Gastroesophageal sphincter (tissue), 4 donors: ENCODE data around the gene RAD51B. TPM values are rescaled to one million over a fixed set of nuclear protein-coding genes. Genes with fewer than 3 reads are reported as not detected.

Experiments used
- ATAC-seq: fragments of 150-250 bp; one replicate; pipeline ENCODE4 v1.9.1; 2016; ENCODE audit warnings: mild to moderate bottlenecking, moderate library complexity
- H3K27ac ChIP-seq, 4 donors: fragments of 200-600 bp; sonication (generic) in 3 of 4; 1 replicate in 3 of 4; 2 replicates in 1 of 4; pipeline ENCODE4 v1.5.1; 2016 to 2019
- H3K27me3 ChIP-seq: fragments of 200-600 bp; sonication (generic); one replicate; pipeline ENCODE4 v1.5.1; 2019
- H3K36me3 ChIP-seq, 2 donors: fragments of 200-600 bp; sonication (generic); one replicate each; pipeline ENCODE4 v1.5.1; 2019; ENCODE audit warnings: control low read depth in 1 of 2
- H3K4me1 ChIP-seq, 3 donors: fragments of 200-600 bp; sonication (generic); 1 replicate in 2 of 3; 2 replicates in 1 of 3; pipeline ENCODE4 v1.5.1; 2016 to 2019; ENCODE audit warnings: control low read depth in 2 of 3
- H3K4me3 ChIP-seq, 2 donors: fragments of 200-600 bp; sonication (generic); one replicate each; pipeline ENCODE4 v1.5.1; 2019; ENCODE audit warnings: mild to moderate bottlenecking in 1 of 2, moderate library complexity in 1 of 2
- H3K9me3 ChIP-seq, 3 donors: fragments of 200-600 bp; sonication (generic); one replicate each; pipeline ENCODE4 v1.5.1; 2017 to 2019; ENCODE audit warnings: control low read depth in 2 of 3
- EP300 ChIP-seq: sonication (generic); formaldehyde crosslinking; IDR thresholded peaks from one replicate; pipeline ENCODE4 v1.6.1; 2017; ENCODE audit warnings: antibody characterized with exemption, mild to moderate bottlenecking
- POLR2A ChIP-seq, 2 donors: fragments of 450-650 bp; IDR thresholded peaks; one replicate each; pipeline ENCODE4 v1.6.1; 2017; ENCODE audit warnings: antibody characterized with exemption in 2 of 2, mild to moderate bottlenecking in 2 of 2, moderate library complexity in 1 of 2
- POLR2AphosphoS5 ChIP-seq: sonication (generic); formaldehyde crosslinking; IDR thresholded peaks from one replicate; pipeline ENCODE4 v1.6.1; 2017; ENCODE audit warnings: antibody characterized with exemption
- WGBS, 2 donors: methylation state at CpG; one replicate each; pipeline ENCODE4 v1.1.5; 2018; ENCODE audit warnings: low coverage in 1 of 2; 5-methylcytosine and 5-hydroxymethylcytosine counted together
- total RNA-seq, 4 donors: library from RNA; depleted of rRNA; stranded (reverse); fragments of >200 nt; gene quantifications; one replicate each; pipeline ENCODE4 v1.1.0, GENCODE V29; 2016
- TF ChIP-seq, protein P1 (sequence below), 4 experiments: fragments of 200-600 bp in 2 of 4; fragments of 450-650 bp in 2 of 4; sonication (generic) in 1 of 4; IDR thresholded peaks; one replicate each; pipeline ENCODE4 v1.5.1; 2017 to 2019; ENCODE audit warnings: antibody characterized with exemption in 4 of 4, mild to moderate bottlenecking in 2 of 4, moderate library complexity in 2 of 4

Gene RAD51B
- total RNA-seq, 4 donors from 2014 or later, result 5.1 to 7.0 (median 6.0) TPM

DNA sequence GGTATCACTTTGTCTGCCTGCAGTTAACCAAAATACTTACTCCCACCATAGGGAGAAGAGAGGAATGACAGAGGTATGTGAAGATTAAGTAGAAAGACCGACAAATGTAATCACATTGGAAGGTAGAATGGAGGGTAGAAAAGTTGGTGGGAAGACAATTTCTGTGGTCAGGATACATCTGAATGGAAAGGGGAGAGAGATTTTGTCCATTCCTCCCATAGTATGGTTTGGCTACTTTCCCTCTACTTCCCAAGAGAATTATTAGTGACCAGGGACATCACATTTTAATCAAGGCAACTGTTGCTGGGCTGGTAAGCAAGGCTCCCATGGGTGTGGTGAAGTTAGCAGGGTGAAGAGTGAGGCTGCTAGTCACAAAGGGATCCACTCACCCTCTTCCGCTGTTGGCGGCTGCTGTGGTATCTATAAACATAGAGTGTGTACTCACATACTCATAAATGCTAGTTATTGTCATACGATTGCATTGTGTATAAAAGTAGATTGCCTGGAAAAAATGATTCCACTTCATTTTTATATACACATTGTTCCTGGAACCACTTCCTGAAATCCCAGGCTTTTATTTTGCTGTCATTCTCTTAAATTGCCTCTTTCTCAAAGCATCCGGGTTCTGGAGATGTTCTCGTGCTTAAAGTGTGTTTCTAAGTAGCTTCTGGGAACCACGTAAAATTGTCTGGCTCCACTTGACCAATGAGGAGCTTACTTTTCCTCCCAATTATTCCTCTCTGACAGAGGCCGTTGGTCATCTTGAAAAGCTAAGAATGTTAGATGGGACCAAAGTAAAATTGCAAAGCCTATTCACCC is 560.1 kb downstream of the RAD51B start:
- 65 to 78% methylated on average over 6 to 8 of the region's 8 CpGs for WGBS, 2 donors
- Histone ChIP-seq H3K9me3 (no peaks in the 10 kb centered on the region), H3K4me3 (no peak overlapping the region), H3K36me3 (no peaks in the 10 kb centered on the region), H3K27me3 (no peaks in the 10 kb centered on the region), H3K4me1 (peaks cover 8 to 62% (median 14%) of the 10 kb centered on the region in 3 donors), H3K27ac (peak overlapping the region; percentile 2 to 35 (median 23))
- ATAC-seq, result no peak
- TF ChIP-seq, protein P1, sequence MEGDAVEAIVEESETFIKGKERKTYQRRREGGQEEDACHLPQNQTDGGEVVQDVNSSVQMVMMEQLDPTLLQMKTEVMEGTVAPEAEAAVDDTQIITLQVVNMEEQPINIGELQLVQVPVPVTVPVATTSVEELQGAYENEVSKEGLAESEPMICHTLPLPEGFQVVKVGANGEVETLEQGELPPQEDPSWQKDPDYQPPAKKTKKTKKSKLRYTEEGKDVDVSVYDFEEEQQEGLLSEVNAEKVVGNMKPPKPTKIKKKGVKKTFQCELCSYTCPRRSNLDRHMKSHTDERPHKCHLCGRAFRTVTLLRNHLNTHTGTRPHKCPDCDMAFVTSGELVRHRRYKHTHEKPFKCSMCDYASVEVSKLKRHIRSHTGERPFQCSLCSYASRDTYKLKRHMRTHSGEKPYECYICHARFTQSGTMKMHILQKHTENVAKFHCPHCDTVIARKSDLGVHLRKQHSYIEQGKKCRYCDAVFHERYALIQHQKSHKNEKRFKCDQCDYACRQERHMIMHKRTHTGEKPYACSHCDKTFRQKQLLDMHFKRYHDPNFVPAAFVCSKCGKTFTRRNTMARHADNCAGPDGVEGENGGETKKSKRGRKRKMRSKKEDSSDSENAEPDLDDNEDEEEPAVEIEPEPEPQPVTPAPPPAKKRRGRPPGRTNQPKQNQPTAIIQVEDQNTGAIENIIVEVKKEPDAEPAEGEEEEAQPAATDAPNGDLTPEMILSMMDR (IDR thresholded peaks at IDR 0.05), result no peak
- TF ChIP-seq POLR2AphosphoS5 (no peak), POLR2A (IDR thresholded peaks at IDR 0.05) (no peak), EP300 (no peak)

DNA sequence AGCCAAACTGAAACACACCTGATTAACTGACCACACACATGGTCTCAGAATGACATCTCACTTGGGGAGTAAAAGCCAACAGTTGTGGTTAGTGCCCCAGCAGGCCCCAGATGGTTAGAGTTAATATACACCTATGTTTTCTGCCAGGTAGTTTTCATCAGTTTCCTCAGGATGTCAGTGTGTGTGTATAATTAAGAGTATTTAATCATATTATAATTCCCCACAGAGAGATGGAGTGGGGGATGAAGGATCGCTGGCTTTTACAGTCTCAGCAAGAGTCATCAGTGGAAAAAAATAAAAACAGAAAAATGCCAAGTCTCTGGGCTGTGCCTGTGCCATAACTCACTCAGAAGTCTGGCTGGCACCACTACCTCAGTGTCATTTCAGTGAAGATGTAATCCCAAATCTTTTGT is 560.8 kb downstream of the RAD51B start:
- 25 to 29% methylated on average over 1 of the region's 1 CpG for WGBS, 2 donors
- Histone ChIP-seq H3K9me3 (no peaks in the 10 kb centered on the region), H3K36me3 (no peaks in the 10 kb centered on the region), H3K27me3 (no peaks in the 10 kb centered on the region), H3K4me1 (peaks cover 9 to 68% (median 15%) of the 10 kb centered on the region in 3 donors), H3K27ac (peak overlapping the region in 3 of 4 donors; percentile 2 to 35 (median 33)), H3K4me3 (no peak overlapping the region)
- TF ChIP-seq, protein P1 (IDR thresholded peaks at IDR 0.05), result no peak
- TF ChIP-seq POLR2A (IDR thresholded peaks at IDR 0.05), result no peak
- TF ChIP-seq EP300, result no peak
- no peak for TF ChIP-seq POLR2AphosphoS5
- ATAC-seq, result no peak

DNA sequence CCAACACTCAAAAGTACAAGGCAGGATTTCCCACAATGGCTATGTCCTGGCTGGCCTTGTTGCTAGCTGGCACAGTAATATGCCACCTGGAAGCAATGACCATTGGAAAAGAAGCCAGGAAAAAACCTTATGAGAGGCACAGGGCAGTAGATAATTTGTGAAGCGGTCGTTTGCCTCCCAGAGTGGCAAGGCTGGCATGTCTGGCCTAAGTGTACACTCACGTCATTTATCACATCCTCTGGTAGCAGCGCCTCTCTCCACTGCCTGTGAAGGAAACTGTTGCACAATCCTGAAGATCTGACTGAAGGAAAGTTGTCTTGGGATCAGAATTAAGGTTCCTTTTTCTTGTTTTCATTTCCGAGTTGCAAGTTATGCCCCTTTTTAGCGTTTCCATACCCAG is 564.8 kb downstream of the RAD51B start:
- no peaks in the 10 kb centered on the region for H3K36me3 ChIP-seq
- no peak overlapping the region for H3K4me3 ChIP-seq
- no peaks in the 10 kb centered on the region for H3K9me3 ChIP-seq
- peak overlapping the region; percentile 70 to 80 (median 78) for H3K27ac ChIP-seq
- peaks cover 2 to 73% (median 23%) of the 10 kb centered on the region in 3 donors for H3K4me1 ChIP-seq
- H3K27me3 ChIP-seq, result no peaks in the 10 kb centered on the region
- ATAC-seq, result peak; percentile 86
- 26 to 39% methylated on average over 5 to 6 of the region's 6 CpGs for WGBS, 2 donors
- TF ChIP-seq POLR2AphosphoS5, result peak; percentile 63
- TF ChIP-seq, protein P1 (IDR thresholded peaks at IDR 0.05), result no peak

DNA sequence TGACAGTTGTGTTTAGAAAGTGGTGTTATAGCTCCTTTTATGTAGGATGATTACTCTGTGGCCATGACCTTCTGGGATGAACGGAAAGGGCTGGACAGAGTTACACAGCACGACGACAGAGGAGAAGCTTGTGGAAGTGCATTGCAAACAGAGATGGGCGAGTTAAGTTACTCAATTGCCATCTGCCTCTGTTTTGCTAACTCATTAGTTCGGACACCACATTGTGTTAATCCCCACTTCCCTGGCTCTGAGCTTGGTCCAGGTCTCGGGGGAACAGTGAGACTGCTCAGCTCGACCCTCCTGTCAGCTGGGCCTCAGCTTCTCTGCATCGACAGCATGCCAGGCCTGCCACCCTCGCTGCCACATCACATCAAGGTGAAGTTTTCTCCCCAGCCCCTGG is 565.3 kb downstream of the RAD51B start:
- H3K4me1 ChIP-seq, result peaks cover 2 to 71% (median 23%) of the 10 kb centered on the region in 3 donors
- no peak overlapping the region for H3K4me3 ChIP-seq
- H3K9me3 ChIP-seq, result no peaks in the 10 kb centered on the region
- H3K27me3 ChIP-seq, result no peaks in the 10 kb centered on the region
- TF ChIP-seq POLR2A (IDR thresholded peaks at IDR 0.05) (no peak), POLR2AphosphoS5 (no peak), EP300 (no peak)
- TF ChIP-seq, protein P1 (IDR thresholded peaks at IDR 0.05), result no peak
- H3K27ac ChIP-seq, result peak overlapping the region; percentile 70 to 80 (median 78)
- 65 to 81% methylated on average over 7 to 9 of the region's 9 CpGs for WGBS, 2 donors
- peak; percentile 31 for ATAC-seq
- no peaks in the 10 kb centered on the region for H3K36me3 ChIP-seq

DNA sequence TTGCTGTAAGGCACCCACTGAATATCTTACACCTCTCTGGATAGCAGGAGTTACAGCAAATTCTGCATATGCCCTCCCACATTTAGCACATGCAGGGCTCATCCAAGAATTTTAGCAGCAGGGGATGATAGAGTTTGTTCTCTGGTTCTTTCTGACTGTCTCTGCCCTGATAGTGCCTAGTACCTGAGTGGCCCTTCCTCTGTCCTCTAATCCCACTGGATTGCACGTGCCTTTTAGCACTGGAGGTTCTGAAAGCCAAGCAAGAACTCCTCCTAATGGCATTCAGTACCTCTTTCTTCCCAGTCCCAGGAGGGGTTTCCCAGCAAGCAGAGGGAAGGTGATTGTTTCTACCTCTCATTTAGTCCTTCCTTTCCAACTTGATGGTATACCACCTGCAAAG is 566.9 kb downstream of the RAD51B start:
- WGBS, 2 donors, result no CpG with 5 or more reads among the region's 1 CpG
- no peaks in the 10 kb centered on the region for H3K36me3 ChIP-seq
- TF ChIP-seq POLR2A (IDR thresholded peaks at IDR 0.05) (no peak), POLR2AphosphoS5 (no peak)
- H3K4me1 ChIP-seq, result peaks cover 9 to 71% (median 25%) of the 10 kb centered on the region in 3 donors
- H3K27ac ChIP-seq, result peak overlapping the region in 3 of 4 donors; percentile 20 to 80 (median 77)
- ATAC-seq, result no peak
- no peak overlapping the region for H3K4me3 ChIP-seq
- no peaks in the 10 kb centered on the region for H3K9me3 ChIP-seq
- H3K27me3 ChIP-seq, result no peaks in the 10 kb centered on the region
